Ovary (tissue), 3 donors: ENCODE data around the gene PIM2.

Experiments used
- EP300 ChIP-seq: sonication (generic); formaldehyde crosslinking; IDR thresholded peaks from one replicate; pipeline ENCODE4 v1.6.1; 2017; ENCODE audit warnings: antibody characterized with exemption
- POLR2A ChIP-seq: fragments of 450-650 bp; IDR thresholded peaks from one replicate; pipeline ENCODE4 v1.6.1; 2017; ENCODE audit warnings: antibody characterized with exemption, mild to moderate bottlenecking, moderate library complexity
- TF ChIP-seq, protein P1 (sequence below), 3 donors: fragments of 450-650 bp in 2 of 3; fragments of 200-600 bp in 1 of 3; IDR thresholded peaks; one replicate each; pipeline versions ENCODE4 v1.5.1 to v1.8.0; 2016 to 2022; ENCODE audit warnings: antibody characterized with exemption in 3 of 3, mild to moderate bottlenecking in 1 of 3
- donor health status: DM: no; HTN: no; CAD: no.

DNA sequence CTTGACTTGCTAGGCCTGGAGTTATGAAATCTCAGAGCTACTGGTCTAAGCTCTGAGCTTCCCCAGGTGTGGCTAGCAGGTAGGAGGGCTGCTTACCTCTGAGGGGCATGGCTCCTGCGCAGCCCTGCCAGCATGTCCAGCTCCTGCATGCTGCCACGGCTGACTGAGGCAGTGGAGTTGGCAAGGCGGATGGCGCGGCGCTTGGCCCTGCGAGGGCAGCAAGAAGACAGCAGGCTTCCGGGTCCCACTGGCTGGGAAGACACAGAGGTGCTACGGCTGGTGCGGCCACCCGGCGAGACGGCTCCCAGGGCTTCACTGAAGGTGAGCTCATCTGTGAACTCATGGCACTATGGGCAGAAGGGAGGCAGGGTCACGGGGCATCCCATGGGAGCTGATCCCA, 47.1 kb upstream of the PIM2 start:
- TF ChIP-seq EP300: no peak
- TF ChIP-seq POLR2A: no peak
- TF ChIP-seq, protein P1, sequence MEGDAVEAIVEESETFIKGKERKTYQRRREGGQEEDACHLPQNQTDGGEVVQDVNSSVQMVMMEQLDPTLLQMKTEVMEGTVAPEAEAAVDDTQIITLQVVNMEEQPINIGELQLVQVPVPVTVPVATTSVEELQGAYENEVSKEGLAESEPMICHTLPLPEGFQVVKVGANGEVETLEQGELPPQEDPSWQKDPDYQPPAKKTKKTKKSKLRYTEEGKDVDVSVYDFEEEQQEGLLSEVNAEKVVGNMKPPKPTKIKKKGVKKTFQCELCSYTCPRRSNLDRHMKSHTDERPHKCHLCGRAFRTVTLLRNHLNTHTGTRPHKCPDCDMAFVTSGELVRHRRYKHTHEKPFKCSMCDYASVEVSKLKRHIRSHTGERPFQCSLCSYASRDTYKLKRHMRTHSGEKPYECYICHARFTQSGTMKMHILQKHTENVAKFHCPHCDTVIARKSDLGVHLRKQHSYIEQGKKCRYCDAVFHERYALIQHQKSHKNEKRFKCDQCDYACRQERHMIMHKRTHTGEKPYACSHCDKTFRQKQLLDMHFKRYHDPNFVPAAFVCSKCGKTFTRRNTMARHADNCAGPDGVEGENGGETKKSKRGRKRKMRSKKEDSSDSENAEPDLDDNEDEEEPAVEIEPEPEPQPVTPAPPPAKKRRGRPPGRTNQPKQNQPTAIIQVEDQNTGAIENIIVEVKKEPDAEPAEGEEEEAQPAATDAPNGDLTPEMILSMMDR (IDR thresholded peaks at IDR 0.05): no peak
